GM18502 (cell line): Measurements from ENCODE around the gene CELF5.

Experiments
- ATAC-seq: cut with Tn5 transposase; IDR thresholded peaks from one replicate; pipeline ENCODE4 v1.9.1; 2021; ENCODE audit warnings: mild to moderate bottlenecking; ENCODE audit not compliant: unreplicated experiment, poor library complexity

The CELF5 gene

GRCh38 chr19:3236272-3236671 lies 11.8 kb downstream of the CELF5 start:
- ATAC-seq = no peak

GRCh38 chr19:3238066-3238561 lies 13.7 kb downstream of the CELF5 start:
- no peak for ATAC-seq

DNA sequence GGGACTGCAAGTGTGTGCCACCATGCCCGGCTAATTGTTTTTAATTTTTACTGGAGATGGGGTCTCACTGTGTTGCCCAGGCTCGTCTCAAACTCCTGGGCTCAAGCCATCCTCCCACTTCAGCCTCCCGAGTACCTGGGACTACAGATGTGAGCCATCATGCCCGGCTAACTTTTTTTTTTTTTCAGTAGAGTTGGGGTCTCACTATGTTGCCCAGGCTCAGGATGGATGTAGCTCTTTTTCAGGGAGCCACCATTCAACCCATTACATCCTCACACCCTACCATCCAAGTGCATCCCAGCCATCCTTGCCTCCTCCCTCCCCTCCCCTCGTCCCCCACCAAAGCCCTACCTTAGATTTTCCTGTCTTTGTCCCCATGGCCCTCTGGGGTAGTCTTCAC lies 14.9 kb downstream of the CELF5 start:
- no peak for ATAC-seq

- no peak for ATAC-seq
Observed at GRCh38 chr19:3243819-3244700, 19.6 kb downstream of the CELF5 start.

GRCh38 chr19:3245050-3245449 lies 20.6 kb downstream of the CELF5 start:
- ATAC-seq = no peak

DNA sequence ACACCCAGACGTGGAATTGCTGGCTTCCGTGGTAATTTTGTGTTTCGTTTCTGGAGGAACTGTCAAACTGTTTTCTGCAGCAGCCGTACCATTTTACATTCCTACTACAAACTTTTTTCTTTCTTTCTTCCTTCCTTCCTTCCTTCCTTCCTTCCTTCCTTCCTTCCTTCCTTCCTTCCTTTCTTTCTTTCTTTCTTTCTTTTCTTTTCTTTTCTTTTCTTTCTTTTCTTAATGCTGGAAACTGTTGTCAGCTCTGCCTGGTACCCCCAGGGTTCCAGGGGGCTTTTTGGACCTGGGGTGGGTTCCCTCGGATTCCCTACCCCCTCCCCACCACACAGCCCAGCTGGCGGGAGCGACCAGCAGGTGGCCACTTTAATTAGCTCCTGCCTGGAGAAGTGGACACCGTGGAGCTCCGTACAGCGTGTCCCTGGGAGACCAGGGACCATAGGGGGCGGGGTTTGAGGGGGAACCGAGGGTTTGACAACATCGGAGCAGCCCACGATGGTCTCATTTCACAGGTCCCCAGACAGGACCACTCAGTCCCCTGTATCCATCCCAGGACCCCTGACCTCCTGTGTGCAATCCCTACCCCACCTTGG lies 24.4 kb downstream of the CELF5 start:
- no peak for ATAC-seq

DNA sequence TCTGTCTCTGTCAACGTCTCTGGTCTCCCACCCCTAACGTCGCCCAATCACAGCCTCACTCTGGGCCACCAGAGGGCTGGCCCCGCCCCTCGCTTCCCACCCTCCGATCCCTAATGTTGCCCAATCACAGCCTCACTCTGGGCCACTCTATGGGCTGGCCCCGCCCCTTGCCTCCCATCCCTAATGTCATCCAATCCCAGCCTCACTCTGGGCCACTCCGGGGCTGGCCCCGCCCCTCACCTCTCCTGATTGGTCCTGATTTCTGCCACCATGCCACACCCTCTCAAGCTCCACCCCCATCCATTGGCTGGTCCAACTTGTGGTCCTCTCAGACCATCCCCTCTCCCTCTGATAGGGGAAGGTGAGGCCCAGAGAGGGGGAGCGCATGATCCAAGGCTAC lies 24.9 kb downstream of the CELF5 start:
- no peak for ATAC-seq

DNA sequence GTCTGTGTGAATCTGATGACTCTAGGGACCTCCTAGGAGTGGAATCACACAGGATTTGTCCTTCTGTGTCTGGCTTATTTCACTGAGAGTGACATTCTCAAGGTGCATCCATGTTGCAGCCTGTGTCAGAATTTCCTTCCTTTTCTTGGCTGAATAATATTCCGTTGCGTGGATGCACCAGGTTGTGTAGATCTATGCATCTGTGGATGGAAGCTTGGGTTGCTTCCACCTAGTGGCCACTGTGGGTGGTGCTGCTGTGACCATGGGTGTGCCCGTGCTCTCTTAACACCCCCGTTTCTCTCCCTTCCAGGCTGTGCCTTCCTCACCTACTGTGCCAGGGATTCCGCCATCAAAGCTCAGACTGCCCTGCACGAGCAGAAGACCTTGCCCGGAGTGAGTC lies 26.2 kb downstream of the CELF5 start:
- ATAC-seq = no peak

DNA sequence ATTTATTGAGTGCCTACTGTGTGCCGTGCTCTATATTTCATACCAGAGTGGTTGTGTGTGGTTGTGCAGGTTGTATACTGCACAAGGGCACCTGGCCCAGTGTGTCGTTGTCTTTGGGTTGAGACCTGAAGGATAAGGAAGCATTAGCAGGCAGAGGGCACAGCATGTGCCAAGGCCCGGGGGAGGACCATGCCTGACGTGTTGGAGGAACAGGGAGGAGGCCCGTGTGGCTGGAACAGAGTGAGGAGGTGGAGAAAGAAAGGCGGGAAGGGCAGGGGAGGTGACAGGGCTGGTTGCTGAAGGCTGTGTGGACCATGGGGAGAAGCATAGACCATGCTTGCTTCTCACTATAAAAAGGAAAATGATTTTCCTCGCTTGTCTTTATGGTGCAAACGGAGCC lies 26.8 kb downstream of the CELF5 start:
- ATAC-seq = no peak

DNA sequence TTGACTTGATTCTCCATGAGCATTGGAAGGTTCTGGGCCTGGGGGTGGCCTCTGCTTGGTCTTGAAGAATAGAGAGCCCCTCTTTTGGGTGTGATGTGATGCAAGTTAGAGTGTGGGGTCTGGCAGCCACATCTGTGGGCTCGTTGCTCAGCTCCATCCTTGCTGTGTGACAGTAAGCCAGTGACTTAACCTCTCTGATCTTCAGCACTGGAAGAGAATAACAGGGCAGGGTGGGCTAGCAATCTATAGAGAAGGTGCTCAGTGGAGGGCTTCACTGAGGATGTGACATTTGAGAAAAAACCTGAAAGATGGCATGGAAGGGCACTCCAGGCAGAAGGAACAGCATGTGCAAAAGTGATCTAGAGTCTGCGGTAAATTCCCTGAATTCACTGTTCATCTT lies 28.2 kb downstream of the CELF5 start:
- no peak for ATAC-seq

- no peak for ATAC-seq
Observed at GRCh38 chr19:3253270-3253669, 28.8 kb downstream of the CELF5 start.

DNA sequence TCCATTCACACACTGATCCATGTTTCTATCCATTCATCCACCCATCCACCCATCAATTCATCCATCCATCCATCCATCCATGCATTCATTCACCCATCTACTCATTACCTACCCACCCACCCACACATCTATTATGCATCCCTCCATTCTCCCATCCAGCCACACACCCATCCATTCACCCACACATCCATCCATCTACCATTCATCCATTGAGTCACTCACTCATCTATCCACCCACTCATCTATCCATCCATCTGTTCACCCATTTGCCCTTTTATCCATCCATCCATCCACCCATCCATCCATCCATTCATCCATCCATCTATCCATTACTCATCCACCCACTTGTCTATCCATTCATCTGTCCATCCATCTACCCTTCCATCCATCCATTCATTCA lies 30.1 kb downstream of the CELF5 start:
- ATAC-seq = no peak

GRCh38 chr19:3257071-3257470 lies 32.6 kb downstream of the CELF5 start:
- ATAC-seq = no peak

- no peak for ATAC-seq
Observed at GRCh38 chr19:3262362-3262761, 37.9 kb downstream of the CELF5 start.

GRCh38 chr19:3263866-3264265 lies 39.4 kb downstream of the CELF5 start:
- ATAC-seq = no peak

- ATAC-seq = no peak
Observed at GRCh38 chr19:3265432-3265831, 41.0 kb downstream of the CELF5 start.

- ATAC-seq = no peak
Observed at GRCh38 chr19:3266092-3266693, 41.7 kb downstream of the CELF5 start.

DNA sequence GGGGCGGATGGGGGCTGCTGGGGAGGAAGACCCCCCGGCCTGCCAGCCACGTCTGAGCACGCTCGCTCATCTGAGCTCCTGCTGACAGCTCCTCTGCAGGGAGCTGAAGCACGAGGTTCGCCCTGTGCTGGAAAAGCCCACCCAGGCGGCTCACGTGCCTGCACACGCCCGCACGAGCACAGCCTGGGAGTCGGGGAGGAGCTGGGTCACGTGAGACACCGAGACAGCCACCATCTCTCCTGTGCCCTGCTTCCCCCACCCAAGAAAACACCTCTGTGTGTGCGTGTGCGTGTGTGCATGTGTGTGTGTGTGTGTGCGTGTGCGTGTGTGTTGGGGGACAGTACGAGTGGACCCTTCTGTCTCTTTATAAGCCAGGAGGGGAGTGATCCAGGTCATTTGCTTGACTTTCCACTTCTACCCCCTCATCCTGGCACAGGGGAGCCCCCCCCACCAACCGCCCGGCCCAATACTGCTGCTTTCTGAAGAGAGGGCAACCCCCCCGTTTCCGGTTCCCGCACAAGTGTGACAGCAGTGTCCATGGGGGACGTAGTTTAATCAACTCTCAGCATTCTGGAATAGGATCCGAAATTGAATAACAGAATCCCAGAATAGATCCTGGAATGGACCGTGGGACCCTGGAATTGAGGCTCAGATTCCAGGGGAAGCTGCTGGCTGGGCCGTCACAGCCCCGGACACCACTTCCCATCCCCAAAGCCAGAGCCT lies 42.5 kb downstream of the CELF5 start:
- no peak for ATAC-seq

DNA sequence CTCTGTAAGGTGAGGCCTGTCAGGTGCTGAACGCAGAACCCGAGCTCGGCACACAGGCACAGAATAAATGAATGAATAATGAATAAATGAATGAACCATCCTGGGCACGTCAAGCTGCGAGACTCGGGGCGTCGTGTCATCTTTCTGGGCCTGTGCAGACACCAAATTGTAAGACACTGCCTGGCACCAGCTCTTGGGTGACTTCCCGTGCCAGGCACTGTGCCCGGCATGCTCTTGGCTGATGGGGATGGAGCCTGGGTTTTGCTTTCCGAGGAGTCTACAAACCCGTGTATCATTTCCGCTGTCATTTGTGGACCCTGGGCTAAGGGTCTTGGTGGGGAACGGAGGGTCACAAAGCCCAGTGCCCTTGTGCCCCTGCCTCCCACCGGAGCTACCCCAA lies 43.9 kb downstream of the CELF5 start:
- ATAC-seq = no peak

GRCh38 chr19:3268763-3269162 lies 44.3 kb downstream of the CELF5 start:
- no peak for ATAC-seq
